ENCODE data around the gene CRTC1.

Gene CRTC1

GRCh38 chr19:18683109-18683957 is at the start of gene CRTC1:
TSS of gene CRTC1 (plus strand) at chr19:18683680. CDS start at chr19:18683703, 23 bp downstream.
- DNase-seq (ENCODE audit: low read depth in 2 of 2) = peak; percentile 69 to 73

- DNase-seq (ENCODE audit: low read depth in 2 of 2) = no peak
Observed at GRCh38 chr19:18634612-18635297, 48.7 kb upstream of the CRTC1 start.

GRCh38 chr19:18635831-18636182 is 47.7 kb upstream of the CRTC1 start:
- DNase-seq (ENCODE audit: low read depth in 2 of 2) = no peak

GRCh38 chr19:18636183-18636968 is 47.1 kb upstream of the CRTC1 start:
- DNase-seq (ENCODE audit: low read depth in 2 of 2) = peak; percentile 88 to 90

GRCh38 chr19:18636969-18637629 is 46.4 kb upstream of the CRTC1 start, which contains the start of gene KLHL26:
TSS of gene KLHL26 (plus strand) at chr19:18637028. CDS start at chr19:18637055, 27 bp downstream.
- no peak for DNase-seq (ENCODE audit: low read depth in 2 of 2)

GRCh38 chr19:18637673-18638630 is 45.5 kb upstream of the CRTC1 start:
- DNase-seq (ENCODE audit: low read depth in 2 of 2) = no peak

- no peak for DNase-seq (ENCODE audit: low read depth in 2 of 2)
Observed at GRCh38 chr19:18639706-18640243, 43.7 kb upstream of the CRTC1 start.

GRCh38 chr19:18644196-18645034 is 39.1 kb upstream of the CRTC1 start:
- DNase-seq (ENCODE audit: low read depth in 2 of 2) = no peak

GRCh38 chr19:18645035-18645511 is 38.4 kb upstream of the CRTC1 start:
- no peak for DNase-seq (ENCODE audit: low read depth in 2 of 2)

- DNase-seq (ENCODE audit: low read depth in 2 of 2) = no peak
Observed at GRCh38 chr19:18646535-18647370, 36.7 kb upstream of the CRTC1 start.

GRCh38 chr19:18647371-18647767 is 36.1 kb upstream of the CRTC1 start:
- DNase-seq (ENCODE audit: low read depth in 2 of 2) = no peak

GRCh38 chr19:18647807-18648206 is 35.7 kb upstream of the CRTC1 start:
- no peak for DNase-seq (ENCODE audit: low read depth in 2 of 2)

- DNase-seq (ENCODE audit: low read depth in 2 of 2) = no peak
Observed at GRCh38 chr19:18648973-18649315, 34.5 kb upstream of the CRTC1 start.

- DNase-seq (ENCODE audit: low read depth in 2 of 2) = no peak
Observed at GRCh38 chr19:18649371-18650020, 34.0 kb upstream of the CRTC1 start.

GRCh38 chr19:18650021-18650390 is 33.5 kb upstream of the CRTC1 start:
- DNase-seq (ENCODE audit: low read depth in 2 of 2) = no peak

- no peak for DNase-seq (ENCODE audit: low read depth in 2 of 2)
Observed at GRCh38 chr19:18650468-18651041, 32.9 kb upstream of the CRTC1 start.

- no peak for DNase-seq (ENCODE audit: low read depth in 2 of 2)
Observed at GRCh38 chr19:18651300-18651699, 32.2 kb upstream of the CRTC1 start.

GRCh38 chr19:18651733-18652132 is 31.7 kb upstream of the CRTC1 start:
- no peak for DNase-seq (ENCODE audit: low read depth in 2 of 2)
